Medulla oblongata (tissue), 1 donor: ENCODE measurements around the gene FRY.

Source experiments
- DNase-seq: peaks from one replicate; pipeline ENCODE4 v3.0.0-alpha.2; 2015; ENCODE audit errors: extremely low spot score

The FRY gene

DNA sequence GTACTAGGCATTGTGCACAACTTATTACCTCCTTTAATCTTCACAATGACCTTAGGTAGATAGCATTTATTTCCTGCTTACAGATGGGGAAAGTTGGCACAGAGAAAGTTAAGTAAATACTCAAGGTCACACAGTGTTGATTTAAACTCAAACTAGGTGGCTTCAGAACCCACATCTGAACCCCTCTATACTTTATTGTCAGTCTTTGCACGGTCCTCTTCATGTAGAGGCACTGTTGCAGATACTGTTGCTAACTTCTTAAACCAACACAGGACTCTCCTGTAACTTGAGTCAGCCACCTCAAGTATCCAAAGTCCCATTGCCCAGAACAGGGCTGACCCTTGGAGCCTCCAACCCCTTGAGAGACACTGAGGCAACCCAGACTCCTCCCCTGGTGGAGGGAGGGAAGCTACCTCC is 48.8 kb downstream of the FRY start:
- no peak for DNase-seq

DNA sequence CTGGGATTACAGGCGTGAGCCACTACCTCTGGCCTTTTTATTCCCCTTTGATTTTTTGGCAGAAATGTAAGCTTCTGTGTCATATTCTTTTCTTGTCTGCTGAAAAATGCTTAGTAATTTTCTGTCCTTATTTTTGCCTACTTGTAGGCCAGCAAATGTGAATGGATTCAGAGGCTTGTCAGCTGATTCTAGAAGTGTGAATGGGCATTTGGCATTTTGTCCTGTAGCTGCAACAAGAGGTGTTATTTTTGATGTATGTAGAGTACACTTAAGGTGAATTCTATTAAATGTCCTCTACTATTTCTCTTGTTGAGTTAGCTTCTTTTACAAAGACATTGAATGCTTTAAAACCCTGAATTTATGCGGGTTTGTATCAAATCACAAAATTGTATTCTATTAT is 50.0 kb downstream of the FRY start:
- no peak for DNase-seq

DNA sequence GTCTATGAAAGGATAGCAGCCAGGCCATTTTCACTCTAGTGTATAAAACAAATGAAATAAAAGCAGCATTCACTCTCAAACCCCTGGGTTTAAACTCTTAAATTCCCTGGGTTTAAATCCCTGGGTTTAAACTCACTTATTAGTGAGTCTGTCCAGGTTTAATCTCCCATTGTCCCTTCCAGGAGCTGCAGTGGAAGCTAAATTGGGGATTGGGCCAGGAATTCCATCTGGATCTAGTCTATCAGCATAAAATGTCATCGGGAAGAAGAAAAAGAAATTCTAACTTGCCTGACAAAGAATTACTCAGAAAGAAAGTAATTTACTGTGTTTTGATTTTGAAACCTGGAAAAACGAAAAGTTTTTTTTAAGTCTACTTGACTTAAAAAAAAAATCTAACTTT is 54.8 kb downstream of the FRY start:
- no peak for DNase-seq

DNA sequence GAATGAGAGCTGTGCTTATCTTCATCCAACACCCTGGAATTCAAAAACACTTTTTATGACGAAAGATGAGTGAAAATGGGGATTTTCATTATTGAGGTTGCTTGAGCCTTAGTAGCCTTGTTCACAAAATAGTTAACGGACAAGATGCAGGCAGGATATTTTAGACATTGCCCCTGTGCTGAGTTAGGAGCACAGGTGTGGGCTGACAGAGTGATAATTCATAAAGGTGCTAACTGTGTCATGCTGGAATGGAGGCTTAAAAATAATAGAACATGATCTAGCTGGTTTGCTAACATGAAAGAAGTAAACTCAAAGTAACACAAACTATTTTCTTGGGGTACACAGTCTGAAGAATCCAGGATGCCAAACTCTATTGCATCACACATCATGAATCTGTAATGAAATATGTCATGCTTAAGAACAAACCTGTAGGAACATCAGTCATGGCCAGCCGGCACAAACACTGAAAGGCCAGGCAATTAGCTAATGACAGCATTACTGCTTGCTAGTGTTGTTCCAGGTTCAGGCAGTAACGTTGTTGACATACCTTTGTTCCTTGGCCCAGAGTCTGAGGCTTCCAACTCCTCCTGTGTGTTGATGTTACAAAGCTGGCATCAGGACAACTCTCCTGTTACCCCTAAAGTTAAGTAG is 55.3 kb downstream of the FRY start:
- no peak for DNase-seq

DNA sequence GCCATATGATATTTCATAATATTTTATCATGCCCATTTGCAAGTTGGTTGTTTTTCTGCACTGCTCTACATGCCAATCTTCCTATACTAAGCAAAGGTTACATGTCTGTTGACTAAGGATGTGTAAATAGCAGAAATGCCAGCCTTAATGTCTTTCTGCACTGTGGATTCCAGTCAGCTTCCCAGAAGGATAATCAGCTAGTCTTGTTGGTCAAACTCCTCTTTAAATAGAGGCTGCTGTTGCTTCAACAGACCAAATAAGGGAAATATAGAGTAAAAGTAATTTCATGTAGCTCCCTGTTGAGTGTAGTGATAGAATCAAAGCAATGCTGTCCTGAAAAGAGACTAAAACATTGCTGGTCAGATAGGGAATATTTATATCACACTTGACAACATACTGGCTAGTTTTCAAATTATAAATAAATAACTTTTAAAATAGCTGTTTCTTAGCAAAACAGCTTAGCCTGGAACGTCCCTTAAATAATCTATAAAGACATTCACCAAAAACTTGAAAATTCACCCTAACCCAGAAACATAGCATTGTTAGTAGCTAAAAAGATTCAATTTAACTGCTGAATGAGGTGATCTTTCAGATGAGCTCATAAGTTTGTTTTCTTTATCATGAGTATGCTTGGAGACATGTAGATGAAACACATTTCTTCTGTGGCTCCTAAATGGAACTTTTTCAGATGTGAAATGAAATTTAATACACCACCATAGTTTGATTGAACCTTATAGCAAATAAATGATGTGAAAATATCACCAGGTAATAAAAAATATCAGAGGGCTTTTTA is 56.6 kb downstream of the FRY start:
- DNase-seq, result no peak

DNA sequence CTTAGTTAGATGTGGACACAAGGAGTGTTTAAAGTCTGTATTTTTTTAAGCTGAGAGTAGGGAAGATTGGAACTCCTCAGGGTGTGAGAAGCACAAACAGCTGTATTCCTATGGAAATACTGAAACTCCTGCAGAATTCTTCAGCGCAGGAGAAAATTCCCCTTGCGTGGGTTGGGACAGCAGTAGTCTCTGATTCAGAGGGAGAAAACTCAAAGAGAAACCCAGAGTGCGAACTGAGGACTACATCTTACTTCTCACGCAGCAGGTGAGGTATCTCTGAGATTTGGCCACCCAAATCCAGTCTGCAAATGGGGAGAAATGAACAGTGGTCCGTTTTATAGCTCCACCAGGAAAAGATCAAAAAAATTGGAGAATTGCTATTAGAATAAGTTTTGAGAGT is 60.9 kb downstream of the FRY start:
- DNase-seq, result no peak

DNA sequence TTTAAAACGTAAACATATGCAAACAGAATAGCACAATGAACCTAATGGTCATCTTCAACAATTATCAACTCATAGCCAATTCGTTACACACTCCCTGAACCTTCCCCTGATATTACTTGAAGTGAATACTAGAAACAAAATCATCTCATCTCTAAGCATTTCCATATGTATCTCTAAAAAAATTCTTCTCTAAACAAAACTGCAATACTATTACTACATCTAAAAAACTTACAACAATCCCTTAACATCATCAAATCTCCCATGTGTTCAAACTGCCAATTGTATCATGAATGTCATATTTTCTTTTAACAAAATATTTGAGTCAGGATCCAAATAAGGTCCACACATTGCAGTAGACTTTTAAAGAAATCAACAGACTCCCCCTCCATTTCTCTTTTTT is 61.4 kb downstream of the FRY start:
- DNase-seq, result no peak

DNA sequence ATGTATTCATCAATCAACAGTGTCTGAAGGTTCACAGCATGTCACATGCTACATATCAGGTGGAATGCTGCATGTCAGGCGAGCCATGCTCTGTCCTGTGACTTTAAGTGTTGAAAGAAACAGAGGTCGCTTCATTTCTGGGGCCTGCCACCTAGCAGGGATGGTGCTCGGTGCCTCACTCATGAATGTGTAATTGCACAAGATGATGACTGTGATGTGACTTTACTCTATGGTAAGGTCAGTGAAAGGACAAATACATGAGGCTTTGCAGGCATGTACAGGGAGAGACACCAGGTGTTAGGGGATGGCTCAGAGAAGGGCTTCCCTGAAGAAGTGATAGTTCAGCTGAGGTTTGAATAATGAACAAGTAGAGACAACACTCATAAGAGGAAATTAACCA is 66.7 kb downstream of the FRY start:
- no peak for DNase-seq

DNA sequence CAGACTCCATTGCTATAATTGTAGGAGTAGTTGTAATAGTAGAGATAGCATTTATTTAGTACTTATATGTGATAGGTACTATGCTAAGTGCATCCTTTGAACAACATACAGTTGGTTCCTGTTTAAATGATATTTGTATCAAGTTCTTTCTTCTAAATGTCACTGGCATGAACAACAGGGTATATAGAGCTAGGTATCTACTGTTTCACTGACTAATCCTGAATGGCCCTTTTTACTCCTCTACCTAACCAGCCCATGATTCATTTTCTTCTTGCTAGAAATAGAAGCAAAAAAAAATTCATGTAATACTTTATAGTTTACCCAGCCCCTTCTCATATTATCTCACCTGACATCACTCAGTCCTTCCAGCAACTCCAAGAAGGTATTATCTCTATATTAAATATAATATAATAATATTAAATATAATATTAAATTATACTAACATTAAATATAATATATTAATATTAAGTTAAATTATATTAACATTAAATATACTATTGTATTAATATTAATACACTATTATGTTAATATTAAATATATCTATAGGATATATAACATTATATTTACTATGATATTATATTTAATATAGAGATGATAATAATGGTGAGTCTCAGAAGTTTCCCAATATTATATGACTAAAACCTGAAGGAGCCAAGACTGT is 74.2 kb downstream of the FRY start:
- DNase-seq, result no peak

DNA sequence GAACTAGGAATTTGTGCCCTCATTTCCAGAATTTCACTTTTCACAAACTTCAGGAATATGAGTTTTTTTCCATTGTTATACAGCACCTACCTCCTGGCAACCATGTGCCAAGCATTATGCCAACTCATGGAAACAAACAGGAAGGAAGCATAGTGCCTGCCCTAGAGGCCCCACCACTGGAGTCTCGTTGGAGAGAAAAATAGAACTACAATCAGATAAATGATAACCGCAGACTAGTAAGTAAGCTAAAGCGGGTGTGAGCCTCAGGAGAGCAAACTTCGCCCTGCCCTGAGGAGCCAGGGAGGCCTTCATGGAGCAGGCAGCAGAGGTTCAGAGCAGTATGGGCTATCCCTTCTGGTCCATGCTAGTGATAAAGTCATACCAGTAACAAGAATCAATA is 75.9 kb downstream of the FRY start:
- DNase-seq, result no peak

DNA sequence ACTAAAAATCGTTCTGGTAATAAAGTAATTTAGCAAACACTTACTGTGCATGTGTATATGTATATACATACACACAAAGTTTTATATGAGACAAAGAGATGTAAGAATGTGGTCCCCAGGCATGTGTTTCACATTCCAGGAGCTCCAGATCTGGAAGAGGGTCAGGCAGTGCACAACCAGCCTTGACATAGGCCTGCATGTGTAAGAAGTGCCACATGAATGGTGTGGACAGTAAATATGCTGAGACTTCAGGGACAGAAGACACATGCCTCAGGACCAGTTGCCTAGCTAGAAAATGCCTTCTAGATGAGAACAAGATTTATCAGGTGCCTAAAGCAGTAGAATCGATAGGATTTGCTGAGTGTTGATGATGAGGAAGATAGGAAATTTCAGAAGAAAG is 76.4 kb downstream of the FRY start:
- no peak for DNase-seq

DNA sequence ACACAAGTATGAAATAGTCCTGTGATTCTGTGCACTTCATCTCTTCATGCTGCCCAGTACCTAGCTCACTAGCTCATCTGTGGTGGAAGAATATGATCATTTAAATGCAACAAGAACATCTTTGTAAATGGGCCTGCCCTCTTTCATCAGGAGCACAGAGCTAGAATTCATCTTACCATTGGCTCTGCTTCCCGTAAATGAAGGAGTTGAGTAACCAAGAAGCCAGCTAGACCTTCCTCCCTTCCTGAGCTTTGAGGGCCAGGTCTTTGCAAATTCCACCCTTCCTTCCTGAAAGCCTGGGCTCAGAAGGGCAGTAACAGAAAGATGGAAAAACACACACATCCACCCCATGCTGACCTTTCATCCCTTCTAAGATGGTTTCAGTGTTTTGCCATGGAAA is 82.0 kb downstream of the FRY start:
- no peak for DNase-seq

DNA sequence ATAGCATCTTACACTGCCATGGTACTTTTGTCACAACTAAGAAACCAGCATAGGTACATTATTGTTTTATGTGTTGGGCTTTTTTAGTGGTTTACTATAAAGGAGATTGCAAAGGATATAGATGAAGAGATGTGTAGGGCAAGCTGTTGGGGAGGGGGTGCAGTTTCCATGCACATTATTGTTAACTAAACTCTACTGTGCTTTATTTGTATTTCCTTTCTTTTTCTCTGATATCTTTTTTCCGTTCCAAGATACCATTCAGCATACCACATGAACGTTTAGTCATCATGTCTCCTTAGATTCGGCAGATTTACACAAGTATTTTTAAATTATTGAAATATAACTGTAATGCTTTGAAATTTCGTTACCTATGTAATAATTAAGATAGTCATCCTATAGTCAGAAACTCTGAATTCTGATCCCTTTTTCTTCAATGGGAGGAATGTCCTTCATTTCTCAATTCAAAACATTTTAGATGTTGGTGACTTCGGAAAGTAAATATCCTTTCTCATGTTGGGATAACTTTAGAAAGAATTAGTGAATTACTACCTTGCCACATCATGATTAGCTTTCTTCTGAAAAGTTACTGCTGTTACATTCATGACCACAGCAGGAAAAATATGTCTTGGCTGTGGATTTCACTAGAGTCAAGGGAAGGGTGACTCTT is 82.8 kb downstream of the FRY start:
- DNase-seq, result no peak

DNA sequence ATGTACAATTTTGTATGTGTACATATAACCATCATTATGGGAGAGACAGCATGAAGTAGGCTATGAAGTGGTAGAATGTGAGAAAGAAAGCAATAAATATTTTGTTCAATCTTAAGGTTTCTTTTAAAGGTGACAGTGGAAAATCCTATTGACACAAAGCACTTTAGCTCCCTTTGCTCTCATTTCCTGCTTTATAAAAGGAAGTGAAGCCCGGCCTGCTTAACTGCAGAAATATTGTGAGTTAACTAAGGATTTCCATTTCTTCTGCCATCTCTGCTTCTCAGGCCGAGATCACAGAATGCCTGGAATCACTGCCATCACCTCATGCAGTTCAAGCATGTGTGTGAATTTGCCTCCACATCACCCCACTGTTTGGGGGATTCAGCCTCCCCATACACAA is 83.5 kb downstream of the FRY start:
- no peak for DNase-seq

DNA sequence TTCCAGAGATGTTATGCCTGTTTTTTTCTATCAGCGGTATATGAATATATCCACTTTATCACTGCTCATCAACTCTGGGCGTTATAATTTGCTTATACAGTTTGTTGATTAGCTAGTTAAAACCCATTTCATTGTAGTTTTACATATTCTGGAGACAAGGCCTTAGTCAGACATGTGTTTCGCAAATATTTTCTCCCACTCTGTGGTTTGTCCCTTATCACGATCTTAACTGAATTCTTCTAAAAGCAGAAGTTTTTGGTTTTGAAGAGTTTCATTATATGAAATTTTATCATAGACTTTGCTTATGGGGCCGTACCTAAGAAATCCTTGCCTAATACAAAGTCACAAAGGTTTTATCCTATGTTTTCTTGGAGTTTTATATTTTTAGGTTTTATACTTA is 84.6 kb downstream of the FRY start:
- DNase-seq, result no peak

DNA sequence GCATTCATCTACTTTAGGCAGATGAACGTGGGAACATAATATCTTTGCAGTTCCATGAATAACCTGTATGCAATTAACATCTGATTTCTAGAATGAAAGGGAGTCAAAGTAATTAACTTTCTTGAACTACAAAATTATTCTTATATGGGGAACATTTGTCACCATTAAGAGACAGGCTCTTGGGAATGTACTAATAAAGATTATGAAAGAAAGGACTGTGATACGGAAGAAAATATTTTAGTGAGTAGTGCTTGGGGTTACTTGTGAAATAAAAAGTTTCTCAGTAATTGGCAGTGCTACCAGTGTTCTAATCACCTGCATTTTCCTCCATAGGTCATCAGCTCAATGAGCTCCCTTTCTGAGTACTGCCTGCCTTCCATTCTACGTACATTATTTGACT is 85.4 kb downstream of the FRY start:
- no peak for DNase-seq

DNA sequence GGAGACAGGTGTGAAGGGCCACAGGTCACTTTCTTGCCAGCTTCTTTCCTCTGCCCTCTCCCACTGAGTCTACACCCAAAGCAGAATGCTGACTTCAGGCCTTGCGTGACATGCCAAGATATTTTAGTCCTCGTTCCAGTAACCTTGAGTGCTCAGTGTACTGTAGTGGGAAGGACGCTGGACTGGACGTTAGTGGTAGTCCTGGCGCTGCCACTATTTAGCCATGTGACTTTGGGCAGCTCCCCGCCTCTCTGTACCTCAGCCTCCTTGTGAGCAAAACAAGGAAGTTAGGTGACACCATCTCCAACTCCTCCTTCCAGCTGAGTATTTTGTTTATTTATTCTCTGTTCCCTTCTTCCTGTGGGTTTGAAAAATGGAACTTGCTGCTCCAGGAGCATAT is 86.1 kb downstream of the FRY start:
- no peak for DNase-seq

DNA sequence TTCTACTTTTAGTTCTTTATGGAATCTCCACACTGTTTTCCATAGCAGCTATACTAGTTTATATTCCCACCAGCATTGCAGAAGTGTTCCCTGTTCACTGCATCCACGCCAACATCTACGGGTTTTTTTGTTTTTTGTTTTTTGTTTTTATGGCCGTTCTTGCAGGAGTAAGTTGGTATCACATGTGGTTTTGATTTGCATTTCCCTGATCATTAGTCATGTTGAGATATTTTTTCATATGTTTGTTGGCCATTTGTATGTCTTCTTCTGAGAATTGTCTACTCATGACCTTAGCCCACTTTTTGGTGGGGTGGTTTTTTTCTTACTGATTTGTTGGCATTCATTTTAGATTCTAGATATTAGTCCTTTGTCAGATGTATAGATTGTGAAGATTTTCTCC is 89.7 kb downstream of the FRY start:
- DNase-seq, result no peak

DNA sequence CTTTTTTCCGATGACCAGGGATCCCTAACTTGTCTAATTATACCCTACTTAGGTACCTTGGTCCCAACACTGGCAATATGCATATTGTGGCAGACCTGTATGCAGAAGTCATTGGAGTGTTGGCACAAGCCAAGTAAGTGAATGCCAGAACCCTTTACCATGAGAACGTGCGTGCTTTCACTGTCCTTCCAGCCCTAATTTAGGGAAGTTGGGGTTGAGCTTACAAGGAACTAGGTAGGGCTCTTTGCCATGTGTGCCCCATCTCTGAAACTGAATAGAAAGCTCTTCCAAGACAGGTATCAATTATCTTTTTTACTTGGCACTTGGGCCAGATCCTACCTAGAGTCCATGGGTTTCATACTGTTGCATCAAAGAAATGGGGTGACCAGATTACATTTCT is 93.2 kb downstream of the FRY start:
- no peak for DNase-seq

DNA sequence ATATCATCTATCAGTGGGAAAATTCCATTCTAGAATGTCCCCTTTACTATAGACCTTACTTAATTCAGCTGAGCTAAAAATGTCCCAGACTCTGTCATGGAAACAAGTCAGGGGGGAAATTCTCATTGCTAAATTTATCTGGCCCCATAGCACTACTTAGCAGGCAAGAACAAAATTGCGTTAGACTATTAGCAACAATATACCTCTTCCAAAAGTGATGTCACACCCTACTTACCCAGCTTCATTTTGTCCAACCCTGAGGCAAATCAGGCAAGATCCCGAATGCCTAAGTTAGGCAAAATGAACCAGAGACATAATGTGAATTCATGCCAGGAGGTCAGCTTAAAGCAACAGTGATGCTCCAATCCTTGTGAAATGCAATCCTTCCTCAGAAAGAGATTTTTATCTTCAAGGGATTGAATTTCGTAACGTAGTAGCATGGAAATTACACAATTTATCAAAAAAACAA is 93.7 kb downstream of the FRY start:
- DNase-seq, result no peak

DNA sequence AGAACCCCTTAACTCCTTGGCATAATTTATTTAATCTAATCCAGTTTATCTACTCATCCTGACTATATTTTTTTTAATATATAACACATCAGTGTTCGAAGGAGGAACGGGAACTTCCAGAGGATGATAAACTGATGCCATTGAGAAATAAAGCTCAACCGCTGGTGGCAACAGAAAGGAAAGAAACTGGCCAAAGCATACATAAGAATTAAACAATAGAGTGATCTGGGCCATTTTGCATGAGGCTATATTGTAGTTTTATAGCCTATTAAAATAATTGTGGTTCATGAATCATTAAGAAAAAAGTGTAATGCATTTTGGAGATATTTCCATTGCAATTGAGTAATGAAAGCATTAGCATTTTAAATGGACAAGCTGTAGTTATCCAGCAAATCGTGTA is 94.2 kb downstream of the FRY start:
- no peak for DNase-seq

DNA sequence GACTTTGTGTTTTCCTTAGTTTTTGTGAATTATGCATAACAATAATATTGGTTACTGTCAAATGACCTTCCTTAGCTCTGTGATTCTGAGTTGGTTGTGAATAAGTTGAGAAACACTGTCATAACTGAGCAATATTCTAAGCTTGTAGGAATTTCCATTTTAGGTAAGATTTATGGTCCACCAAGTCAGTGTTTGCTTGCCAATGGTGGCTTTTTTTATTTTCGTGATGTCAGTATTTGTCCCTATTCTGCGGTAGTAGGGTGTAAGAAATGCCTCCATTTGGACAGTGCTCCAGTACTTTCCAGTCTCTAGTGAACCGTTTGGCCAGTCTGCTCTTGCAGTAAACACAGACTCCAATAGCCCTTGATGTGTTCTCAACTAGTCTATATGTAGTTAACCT is 94.7 kb downstream of the FRY start:
- no peak for DNase-seq

DNA sequence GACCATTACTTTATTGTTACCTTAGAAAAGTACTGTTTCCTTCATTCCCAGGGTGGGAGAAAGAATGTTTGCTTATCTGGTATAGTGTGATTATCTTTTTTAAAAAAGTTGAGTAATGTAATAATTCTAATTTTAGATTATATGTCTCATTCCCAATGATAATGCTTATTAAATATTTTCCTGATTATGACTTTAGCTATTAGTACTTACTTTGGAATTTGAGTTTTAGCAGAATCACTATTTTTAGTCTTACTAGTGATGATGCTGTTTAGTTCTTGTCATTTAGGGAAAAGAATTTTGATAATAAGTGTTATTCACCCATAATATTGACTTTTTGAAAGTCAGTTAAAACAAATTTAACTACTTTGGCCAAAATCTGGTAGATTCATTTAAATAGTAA is 95.2 kb downstream of the FRY start:
- DNase-seq, result no peak
